ENCODE data around the gene BPIFB6.
"Not testable (repeated sequence)": the region's sequence is repeated elsewhere in the genome, so short reads cannot be mapped to it uniquely, and the experiment has no call there.

- TF ChIP-seq POLR2A (IDR thresholded peaks at IDR 0.05), result not testable (repeated sequence)
- TF ChIP-seq, protein P1, sequence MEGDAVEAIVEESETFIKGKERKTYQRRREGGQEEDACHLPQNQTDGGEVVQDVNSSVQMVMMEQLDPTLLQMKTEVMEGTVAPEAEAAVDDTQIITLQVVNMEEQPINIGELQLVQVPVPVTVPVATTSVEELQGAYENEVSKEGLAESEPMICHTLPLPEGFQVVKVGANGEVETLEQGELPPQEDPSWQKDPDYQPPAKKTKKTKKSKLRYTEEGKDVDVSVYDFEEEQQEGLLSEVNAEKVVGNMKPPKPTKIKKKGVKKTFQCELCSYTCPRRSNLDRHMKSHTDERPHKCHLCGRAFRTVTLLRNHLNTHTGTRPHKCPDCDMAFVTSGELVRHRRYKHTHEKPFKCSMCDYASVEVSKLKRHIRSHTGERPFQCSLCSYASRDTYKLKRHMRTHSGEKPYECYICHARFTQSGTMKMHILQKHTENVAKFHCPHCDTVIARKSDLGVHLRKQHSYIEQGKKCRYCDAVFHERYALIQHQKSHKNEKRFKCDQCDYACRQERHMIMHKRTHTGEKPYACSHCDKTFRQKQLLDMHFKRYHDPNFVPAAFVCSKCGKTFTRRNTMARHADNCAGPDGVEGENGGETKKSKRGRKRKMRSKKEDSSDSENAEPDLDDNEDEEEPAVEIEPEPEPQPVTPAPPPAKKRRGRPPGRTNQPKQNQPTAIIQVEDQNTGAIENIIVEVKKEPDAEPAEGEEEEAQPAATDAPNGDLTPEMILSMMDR (IDR thresholded peaks at IDR 0.05), result not testable (repeated sequence)
Measured at GRCh38 chr20:33045129-33045721, 13.8 kb downstream of the BPIFB6 start.
